ENCODE results near the gene GRIP1.

GRIP1 gene

DNA sequence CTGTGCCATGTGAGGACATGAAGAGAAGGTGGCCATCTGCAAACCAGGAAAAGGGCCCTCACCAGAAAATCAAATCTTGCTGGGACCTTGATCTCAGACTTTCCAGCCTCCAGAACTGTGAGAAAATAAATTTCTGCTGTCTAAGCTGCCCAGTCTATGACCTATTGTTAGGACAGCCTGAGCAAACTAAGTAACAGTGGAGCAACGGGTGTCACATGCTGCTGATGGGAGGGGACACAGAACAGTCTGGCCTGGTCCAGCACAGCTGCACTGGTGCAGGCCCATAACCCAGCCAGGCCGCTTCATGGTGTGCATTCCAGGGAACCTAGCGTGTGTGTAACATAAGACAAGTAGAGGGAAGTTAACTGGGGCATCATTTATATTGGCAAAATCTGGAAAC lies 42.1 kb downstream of the GRIP1 start:
- ATAC-seq (ENCODE audit: insufficient read depth, low read depth) (no peak), DNase-seq (no peak)
- TF ChIP-seq, protein P1, sequence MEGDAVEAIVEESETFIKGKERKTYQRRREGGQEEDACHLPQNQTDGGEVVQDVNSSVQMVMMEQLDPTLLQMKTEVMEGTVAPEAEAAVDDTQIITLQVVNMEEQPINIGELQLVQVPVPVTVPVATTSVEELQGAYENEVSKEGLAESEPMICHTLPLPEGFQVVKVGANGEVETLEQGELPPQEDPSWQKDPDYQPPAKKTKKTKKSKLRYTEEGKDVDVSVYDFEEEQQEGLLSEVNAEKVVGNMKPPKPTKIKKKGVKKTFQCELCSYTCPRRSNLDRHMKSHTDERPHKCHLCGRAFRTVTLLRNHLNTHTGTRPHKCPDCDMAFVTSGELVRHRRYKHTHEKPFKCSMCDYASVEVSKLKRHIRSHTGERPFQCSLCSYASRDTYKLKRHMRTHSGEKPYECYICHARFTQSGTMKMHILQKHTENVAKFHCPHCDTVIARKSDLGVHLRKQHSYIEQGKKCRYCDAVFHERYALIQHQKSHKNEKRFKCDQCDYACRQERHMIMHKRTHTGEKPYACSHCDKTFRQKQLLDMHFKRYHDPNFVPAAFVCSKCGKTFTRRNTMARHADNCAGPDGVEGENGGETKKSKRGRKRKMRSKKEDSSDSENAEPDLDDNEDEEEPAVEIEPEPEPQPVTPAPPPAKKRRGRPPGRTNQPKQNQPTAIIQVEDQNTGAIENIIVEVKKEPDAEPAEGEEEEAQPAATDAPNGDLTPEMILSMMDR (IDR thresholded peaks at IDR 0.05; ENCODE audit: borderline replicate concordance, extremely low read depth, low read length, poor library complexity, severe bottlenecking) = no peak
- TF ChIP-seq EZH2 (IDR thresholded peaks at IDR 0.05; ENCODE audit: borderline replicate concordance, low read depth, low read length, severe bottlenecking) = no peak
- H3K4me1 ChIP-seq (ENCODE audit: insufficient read depth, low read length) = peaks cover 12% of the 10 kb centered on the region; the same call in 1 of the 2 replicates
- no peak overlapping the region for H3K4me2 ChIP-seq (ENCODE audit: insufficient read depth, low read length)
- no peak overlapping the region for H3K4me3 ChIP-seq (ENCODE audit: low read depth in 1 of 2, low read length in 2 of 2)
- no peaks in the 10 kb centered on the region for H4K20me1 ChIP-seq (ENCODE audit: insufficient read depth, low read length)
- no peak overlapping the region for H2AFZ ChIP-seq (ENCODE audit: low read depth, low read length)
- no peaks in the 10 kb centered on the region for H3K9me3 ChIP-seq (ENCODE audit: insufficient read depth, low read length, severe bottlenecking)
- H3K79me2 ChIP-seq (ENCODE audit: insufficient read depth, low read length) = no peaks in the 10 kb centered on the region
- H3K9ac ChIP-seq (ENCODE audit: low read depth, low read length) = no peak overlapping the region
- no peaks in the 10 kb centered on the region for H3K36me3 ChIP-seq (ENCODE audit: insufficient read depth, low read length)
- no peak overlapping the region for H3K27ac ChIP-seq (ENCODE audit: low read length)
- no peaks in the 10 kb centered on the region for H3K27me3 ChIP-seq (ENCODE audit: insufficient read depth, low read length, poor library complexity)

DNA sequence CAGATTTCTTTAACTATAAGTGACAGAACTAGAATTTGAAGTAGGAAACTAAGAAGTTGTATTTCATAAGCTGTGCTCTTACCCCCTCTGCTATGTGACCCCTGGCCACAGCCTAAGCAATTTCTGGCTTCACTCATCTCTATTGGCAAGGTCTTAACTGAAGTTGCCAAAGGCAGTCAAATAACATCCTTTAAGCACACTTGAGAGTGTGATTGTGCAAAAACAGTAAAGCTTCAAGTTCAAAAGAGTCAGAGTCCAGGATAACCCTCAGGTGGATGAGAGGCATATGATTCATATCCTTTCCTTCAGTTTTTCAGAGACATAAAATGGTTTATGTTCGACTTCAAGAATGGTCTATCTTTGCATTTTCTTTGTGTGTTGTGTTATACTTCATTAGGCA lies 45.2 kb downstream of the GRIP1 start:
- H3K27me3 ChIP-seq (ENCODE audit: insufficient read depth, low read length, poor library complexity) = no peaks in the 10 kb centered on the region
- no peak overlapping the region for H3K4me3 ChIP-seq (ENCODE audit: low read depth in 1 of 2, low read length in 2 of 2)
- H3K27ac ChIP-seq (ENCODE audit: low read length) = no peak overlapping the region
- no peak for DNase-seq
- TF ChIP-seq EZH2 (IDR thresholded peaks at IDR 0.05; ENCODE audit: borderline replicate concordance, low read depth, low read length, severe bottlenecking) = no peak
- TF ChIP-seq, protein P1 (IDR thresholded peaks at IDR 0.05; ENCODE audit: borderline replicate concordance, extremely low read depth, low read length, poor library complexity, severe bottlenecking) = no peak
- no peak overlapping the region for H3K4me2 ChIP-seq (ENCODE audit: insufficient read depth, low read length)
- no peaks in the 10 kb centered on the region for H3K9me3 ChIP-seq (ENCODE audit: insufficient read depth, low read length, severe bottlenecking)
- no peaks in the 10 kb centered on the region for H3K4me1 ChIP-seq (ENCODE audit: insufficient read depth, low read length)
- H2AFZ ChIP-seq (ENCODE audit: low read depth, low read length) = no peak overlapping the region
- no peaks in the 10 kb centered on the region for H3K36me3 ChIP-seq (ENCODE audit: insufficient read depth, low read length)
- no peak overlapping the region for H3K9ac ChIP-seq (ENCODE audit: low read depth, low read length)
- no peaks in the 10 kb centered on the region for H4K20me1 ChIP-seq (ENCODE audit: insufficient read depth, low read length)
- no peak for ATAC-seq (ENCODE audit: insufficient read depth, low read depth)
- H3K79me2 ChIP-seq (ENCODE audit: insufficient read depth, low read length) = no peaks in the 10 kb centered on the region

DNA sequence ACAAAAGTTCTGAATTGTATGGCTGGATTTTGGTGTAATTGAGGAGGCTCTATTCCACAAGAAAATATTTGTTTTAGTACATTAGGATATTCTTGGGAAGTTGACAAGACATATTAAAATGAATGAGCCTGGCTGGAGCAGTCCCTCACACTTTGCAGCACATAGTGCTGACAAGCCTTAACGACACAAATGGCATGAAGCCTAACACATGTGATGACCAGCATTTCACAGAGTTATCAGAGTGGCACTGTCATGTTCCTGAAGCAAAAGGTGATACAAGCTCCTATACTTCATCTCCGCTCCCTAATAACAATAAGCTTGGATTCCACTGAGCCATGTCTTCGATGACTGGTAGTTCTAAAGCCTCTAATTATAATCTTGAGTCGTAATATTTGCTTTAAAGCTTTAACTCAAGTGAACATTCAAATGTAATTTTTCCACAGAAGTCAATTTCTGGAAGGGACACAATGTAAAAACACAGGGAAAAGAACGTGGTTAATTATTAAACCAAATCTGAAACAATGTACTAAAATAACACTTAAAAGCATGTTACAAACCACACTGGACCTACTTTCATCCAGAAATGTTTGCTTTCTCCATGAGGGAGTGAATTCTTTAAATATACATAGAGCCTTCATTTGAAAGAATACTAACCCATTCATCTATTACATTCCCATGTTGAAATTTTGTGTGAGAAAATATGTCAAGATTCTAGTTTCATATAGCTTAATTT lies 49.6 kb downstream of the GRIP1 start:
- no peak for DNase-seq
- TF ChIP-seq, protein P1 (IDR thresholded peaks at IDR 0.05; ENCODE audit: borderline replicate concordance, extremely low read depth, low read length, poor library complexity, severe bottlenecking) = no peak
- no peak for TF ChIP-seq EZH2 (IDR thresholded peaks at IDR 0.05; ENCODE audit: borderline replicate concordance, low read depth, low read length, severe bottlenecking)
- ATAC-seq (ENCODE audit: insufficient read depth, low read depth) = no peak
- Histone ChIP-seq H3K27me3 (ENCODE audit: insufficient read depth, low read length, poor library complexity) (no peaks in the 10 kb centered on the region), H3K9ac (ENCODE audit: low read depth, low read length) (no peak overlapping the region), H3K79me2 (ENCODE audit: insufficient read depth, low read length) (no peaks in the 10 kb centered on the region), H3K4me3 (ENCODE audit: low read depth in 1 of 2, low read length in 2 of 2) (no peak overlapping the region), H2AFZ (ENCODE audit: low read depth, low read length) (no peak overlapping the region), H3K36me3 (ENCODE audit: insufficient read depth, low read length) (no peaks in the 10 kb centered on the region), H3K4me1 (ENCODE audit: insufficient read depth, low read length) (no peaks in the 10 kb centered on the region; the same call in 1 of the 2 replicates), H3K4me2 (ENCODE audit: insufficient read depth, low read length) (no peak overlapping the region), H4K20me1 (ENCODE audit: insufficient read depth, low read length) (no peaks in the 10 kb centered on the region), H3K9me3 (ENCODE audit: insufficient read depth, low read length, severe bottlenecking) (no peaks in the 10 kb centered on the region), H3K27ac (ENCODE audit: low read length) (no peak overlapping the region)

All from DND-41 (cell line).